ENCODE results near the gene ASPSCR1.

- TF ChIP-seq RARB (CRISPR knock-in tag; IDR thresholded peaks at IDR 0.05) (no peak), POU6F1 (CRISPR knock-in tag; IDR thresholded peaks at IDR 0.05; ENCODE audit: borderline replicate concordance, low read depth) (no peak), CSDC2 (CRISPR knock-in tag; IDR thresholded peaks at IDR 0.05) (no peak), ISL1 (CRISPR knock-in tag; IDR thresholded peaks at IDR 0.05) (no peak), CREB5 (CRISPR knock-in tag; IDR thresholded peaks at IDR 0.05; ENCODE audit: low read depth) (no peak), ZFP30 (CRISPR knock-in tag; IDR thresholded peaks at IDR 0.05) (no peak), ARNTL (CRISPR knock-in tag; IDR thresholded peaks at IDR 0.05; ENCODE audit: borderline replicate concordance, low read depth) (no peak), OSR1 (CRISPR knock-in tag; IDR thresholded peaks at IDR 0.05) (no peak), CSRNP3 (CRISPR knock-in tag; IDR thresholded peaks at IDR 0.05) (no peak), SNAI2 (CRISPR knock-in tag; IDR thresholded peaks at IDR 0.05) (no peak), ZC3H10 (CRISPR knock-in tag; IDR thresholded peaks at IDR 0.05) (no peak), PPARA (CRISPR knock-in tag; IDR thresholded peaks at IDR 0.05; ENCODE audit: borderline replicate concordance) (no peak)
- TF ChIP-seq, protein P1, sequence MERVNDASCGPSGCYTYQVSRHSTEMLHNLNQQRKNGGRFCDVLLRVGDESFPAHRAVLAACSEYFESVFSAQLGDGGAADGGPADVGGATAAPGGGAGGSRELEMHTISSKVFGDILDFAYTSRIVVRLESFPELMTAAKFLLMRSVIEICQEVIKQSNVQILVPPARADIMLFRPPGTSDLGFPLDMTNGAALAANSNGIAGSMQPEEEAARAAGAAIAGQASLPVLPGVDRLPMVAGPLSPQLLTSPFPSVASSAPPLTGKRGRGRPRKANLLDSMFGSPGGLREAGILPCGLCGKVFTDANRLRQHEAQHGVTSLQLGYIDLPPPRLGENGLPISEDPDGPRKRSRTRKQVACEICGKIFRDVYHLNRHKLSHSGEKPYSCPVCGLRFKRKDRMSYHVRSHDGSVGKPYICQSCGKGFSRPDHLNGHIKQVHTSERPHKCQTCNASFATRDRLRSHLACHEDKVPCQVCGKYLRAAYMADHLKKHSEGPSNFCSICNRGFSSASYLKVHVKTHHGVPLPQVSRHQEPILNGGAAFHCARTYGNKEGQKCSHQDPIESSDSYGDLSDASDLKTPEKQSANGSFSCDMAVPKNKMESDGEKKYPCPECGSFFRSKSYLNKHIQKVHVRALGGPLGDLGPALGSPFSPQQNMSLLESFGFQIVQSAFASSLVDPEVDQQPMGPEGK (CRISPR knock-in tag; IDR thresholded peaks at IDR 0.05; ENCODE audit: borderline replicate concordance) = no peak
Measured at GRCh38 chr17:82055023-82055964, 77.9 kb downstream of the ASPSCR1 start.
